HEK293 (cell line): ENCODE data around the gene INCA1.

Source experiments
- GFI1B ChIP-seq: fragments of 450-650 bp; formaldehyde crosslinking; IDR thresholded peaks from 2 replicates; pipeline ENCODE4 v1.5.1; 2016; ENCODE audit warnings: missing biosample characterization, missing genetic modification characterization
- GLIS2 ChIP-seq: fragments of 450-650 bp; formaldehyde crosslinking; IDR thresholded peaks from 2 replicates; pipeline ENCODE4 v1.5.1; 2016; ENCODE audit warnings: missing biosample characterization, missing genetic modification characterization
- KLF10 ChIP-seq: fragments of 450-650 bp; IDR thresholded peaks from 2 replicates; pipeline ENCODE4 v1.5.1; 2018; ENCODE audit warnings: missing biosample characterization, mild to moderate bottlenecking, missing genetic modification characterization
- KLF9 ChIP-seq: fragments of 450-650 bp; formaldehyde crosslinking; IDR thresholded peaks from 2 replicates; pipeline ENCODE4 v1.5.1; 2016; ENCODE audit warnings: missing biosample characterization, missing genetic modification characterization, low read depth
- PRDM10 ChIP-seq: fragments of 450-650 bp; formaldehyde crosslinking; IDR thresholded peaks from 2 replicates; pipeline ENCODE4 v1.5.1; 2016; ENCODE audit warnings: missing biosample characterization, missing genetic modification characterization
- PRDM6 ChIP-seq: fragments of 450-650 bp; formaldehyde crosslinking; IDR thresholded peaks from 2 replicates; pipeline ENCODE4 v1.5.1; 2017; ENCODE audit warnings: missing biosample characterization, missing genetic modification characterization
- REST ChIP-seq: fragments of 450-650 bp; formaldehyde crosslinking; IDR thresholded peaks from 2 replicates; pipeline ENCODE4 v1.5.1; 2016; ENCODE audit warnings: missing biosample characterization, missing genetic modification characterization
- SALL2 ChIP-seq: fragments of 450-650 bp; formaldehyde crosslinking; IDR thresholded peaks from 2 replicates; pipeline ENCODE4 v1.5.0; 2017; ENCODE audit warnings: missing biosample characterization, mild to moderate bottlenecking, missing genetic modification characterization, borderline replicate concordance
- ZFP69B ChIP-seq: fragments of 450-650 bp; formaldehyde crosslinking; IDR thresholded peaks from 2 replicates; pipeline ENCODE4 v1.5.1; 2016; ENCODE audit warnings: missing biosample characterization, missing genetic modification characterization
- ZNF140 ChIP-seq: fragments of 450-650 bp; formaldehyde crosslinking; IDR thresholded peaks from 2 replicates; pipeline ENCODE4 v1.5.1; 2016; ENCODE audit warnings: missing biosample characterization, missing genetic modification characterization
- ZNF148 ChIP-seq: fragments of 450-650 bp; formaldehyde crosslinking; IDR thresholded peaks from 2 replicates; pipeline ENCODE4 v1.5.0; 2017; ENCODE audit warnings: missing biosample characterization, missing genetic modification characterization, borderline replicate concordance
- ZNF221 ChIP-seq: fragments of 450-650 bp; formaldehyde crosslinking; IDR thresholded peaks from 2 replicates; pipeline ENCODE4 v1.5.1; 2017; ENCODE audit warnings: missing biosample characterization, missing genetic modification characterization, borderline replicate concordance
- ZNF549 ChIP-seq: fragments of 450-650 bp; IDR thresholded peaks from 2 replicates; pipeline ENCODE4 v1.5.1; 2018; ENCODE audit warnings: missing biosample characterization, missing genetic modification characterization, mild to moderate bottlenecking, inconsistent platforms, moderate library complexity
- ZNF600 ChIP-seq: fragments of 450-650 bp; formaldehyde crosslinking; IDR thresholded peaks from 2 replicates; pipeline ENCODE4 v1.5.1; 2016; ENCODE audit warnings: missing biosample characterization, missing genetic modification characterization
- ZNF623 ChIP-seq: fragments of 450-650 bp; formaldehyde crosslinking; IDR thresholded peaks from 2 replicates; pipeline ENCODE4 v1.5.1; 2016; ENCODE audit warnings: missing biosample characterization, missing genetic modification characterization
- ZNF626 ChIP-seq: fragments of 450-650 bp; sonication (Bioruptor Pico); formaldehyde crosslinking; IDR thresholded peaks from 2 replicates; pipeline ENCODE4 v1.5.1; 2018; ENCODE audit warnings: missing biosample characterization, missing genetic modification characterization, inconsistent platforms
- ZNF670 ChIP-seq: fragments of 450-650 bp; formaldehyde crosslinking; IDR thresholded peaks from 2 replicates; pipeline ENCODE4 v1.5.1; 2016; ENCODE audit warnings: missing biosample characterization, missing genetic modification characterization, low read depth
- ZNF777 ChIP-seq: fragments of 450-650 bp; formaldehyde crosslinking; IDR thresholded peaks from 2 replicates; pipeline ENCODE4 v1.5.1; 2017; ENCODE audit warnings: missing biosample characterization, missing genetic modification characterization, borderline replicate concordance
- TF ChIP-seq, protein P1 (sequence below): fragments of 450-650 bp; formaldehyde crosslinking; IDR thresholded peaks from 2 replicates; pipeline ENCODE4 v1.5.1; 2016; ENCODE audit warnings: missing biosample characterization, missing genetic modification characterization, low read depth
- TF ChIP-seq, protein P2 (sequence below): fragments of 450-650 bp; formaldehyde crosslinking; IDR thresholded peaks from 2 replicates; pipeline ENCODE4 v1.5.1; 2016; ENCODE audit warnings: missing biosample characterization, missing genetic modification characterization
- TF ChIP-seq, protein P3 (sequence below): fragments of 450-650 bp; formaldehyde crosslinking; IDR thresholded peaks from 2 replicates; pipeline ENCODE4 v1.5.1; 2016; ENCODE audit warnings: missing biosample characterization, missing genetic modification characterization

INCA1 gene

GRCh38 chr17:4986951-4987766 is 10.2 kb downstream of the INCA1 start, which contains the start of gene CAMTA2 (continued):
- TF ChIP-seq, protein P1, sequence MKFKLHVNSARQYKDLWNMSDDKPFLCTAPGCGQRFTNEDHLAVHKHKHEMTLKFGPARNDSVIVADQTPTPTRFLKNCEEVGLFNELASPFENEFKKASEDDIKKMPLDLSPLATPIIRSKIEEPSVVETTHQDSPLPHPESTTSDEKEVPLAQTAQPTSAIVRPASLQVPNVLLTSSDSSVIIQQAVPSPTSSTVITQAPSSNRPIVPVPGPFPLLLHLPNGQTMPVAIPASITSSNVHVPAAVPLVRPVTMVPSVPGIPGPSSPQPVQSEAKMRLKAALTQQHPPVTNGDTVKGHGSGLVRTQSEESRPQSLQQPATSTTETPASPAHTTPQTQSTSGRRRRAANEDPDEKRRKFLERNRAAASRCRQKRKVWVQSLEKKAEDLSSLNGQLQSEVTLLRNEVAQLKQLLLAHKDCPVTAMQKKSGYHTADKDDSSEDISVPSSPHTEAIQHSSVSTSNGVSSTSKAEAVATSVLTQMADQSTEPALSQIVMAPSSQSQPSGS (tag by site-specific recombination): no peak
- 0 out of 2 replicates have a peak, but pooled peaks have one; percentile 12 for TF ChIP-seq ZNF623
- TF ChIP-seq ZNF777 (tag by site-specific recombination): no peak; the same call in 1 of the 2 replicates
- TF ChIP-seq ZFP69B: peak; percentile 81
- TF ChIP-seq, protein P2, sequence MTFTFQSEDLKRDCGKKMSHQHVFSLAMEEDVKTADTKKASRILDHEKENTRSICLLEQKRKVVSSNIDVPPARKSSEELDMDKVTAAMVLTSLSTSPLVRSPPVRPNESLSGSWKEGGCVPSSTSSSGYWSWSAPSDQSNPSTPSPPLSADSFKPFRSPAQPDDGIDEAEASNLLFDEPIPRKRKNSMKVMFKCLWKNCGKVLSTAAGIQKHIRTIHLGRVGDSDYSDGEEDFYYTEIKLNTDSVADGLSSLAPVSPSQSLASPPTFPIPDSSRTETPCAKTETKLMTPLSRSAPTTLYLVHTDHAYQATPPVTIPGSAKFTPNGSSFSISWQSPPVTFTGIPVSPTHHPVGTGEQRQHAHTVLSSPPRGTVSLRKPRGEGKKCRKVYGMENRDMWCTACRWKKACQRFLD (tag by site-specific recombination): no peak
- peak; percentile 100 for TF ChIP-seq GLIS2 (tag by site-specific recombination)
- TF ChIP-seq ZNF140 (tag by site-specific recombination): no peak
- no peak for TF ChIP-seq GFI1B (tag by site-specific recombination)
- TF ChIP-seq PRDM6: no peak
- TF ChIP-seq KLF10 (tag by site-specific recombination): peak; percentile 61
- TF ChIP-seq PRDM10 (tag by site-specific recombination): peak; percentile 77
- 0 out of 2 replicates have a peak, but pooled peaks have one; percentile 43 for TF ChIP-seq ZNF148 (tag by site-specific recombination)
- TF ChIP-seq ZNF221: 0 out of 2 replicates have a peak, but pooled peaks have one; percentile 57
- peak; percentile 65; the same call in 1 of the 2 replicates for TF ChIP-seq KLF9 (tag by site-specific recombination)
- TF ChIP-seq ZNF670: no peak
- TF ChIP-seq REST: peak; percentile 50; the same call in 1 of the 2 replicates
- no peak for TF ChIP-seq SALL2 (tag by site-specific recombination)
- TF ChIP-seq ZNF600 (tag by site-specific recombination): peak; percentile 89
- TF ChIP-seq, protein P3, sequence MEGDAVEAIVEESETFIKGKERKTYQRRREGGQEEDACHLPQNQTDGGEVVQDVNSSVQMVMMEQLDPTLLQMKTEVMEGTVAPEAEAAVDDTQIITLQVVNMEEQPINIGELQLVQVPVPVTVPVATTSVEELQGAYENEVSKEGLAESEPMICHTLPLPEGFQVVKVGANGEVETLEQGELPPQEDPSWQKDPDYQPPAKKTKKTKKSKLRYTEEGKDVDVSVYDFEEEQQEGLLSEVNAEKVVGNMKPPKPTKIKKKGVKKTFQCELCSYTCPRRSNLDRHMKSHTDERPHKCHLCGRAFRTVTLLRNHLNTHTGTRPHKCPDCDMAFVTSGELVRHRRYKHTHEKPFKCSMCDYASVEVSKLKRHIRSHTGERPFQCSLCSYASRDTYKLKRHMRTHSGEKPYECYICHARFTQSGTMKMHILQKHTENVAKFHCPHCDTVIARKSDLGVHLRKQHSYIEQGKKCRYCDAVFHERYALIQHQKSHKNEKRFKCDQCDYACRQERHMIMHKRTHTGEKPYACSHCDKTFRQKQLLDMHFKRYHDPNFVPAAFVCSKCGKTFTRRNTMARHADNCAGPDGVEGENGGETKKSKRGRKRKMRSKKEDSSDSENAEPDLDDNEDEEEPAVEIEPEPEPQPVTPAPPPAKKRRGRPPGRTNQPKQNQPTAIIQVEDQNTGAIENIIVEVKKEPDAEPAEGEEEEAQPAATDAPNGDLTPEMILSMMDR (tag by site-specific recombination): peak; percentile 99
- no peak for TF ChIP-seq ZNF626 (tag by site-specific recombination)
- no peak for TF ChIP-seq ZNF549 (tag by site-specific recombination)
